Prostate gland (tissue), 2 donors: ENCODE results near the gene KCNQ4. TPM values are rescaled to one million over a fixed set of nuclear protein-coding genes. Genes with fewer than 3 reads are reported as not detected.

Experiments
- DNase-seq: peaks from one replicate; pipeline ENCODE4 v3.0.0-alpha.2; 2019; ENCODE audit warnings: low spot score
- H3K27ac ChIP-seq, 2 donors: fragments of 200-600 bp; sonication (generic); 2 replicates each; pipeline ENCODE4 v1.5.1; 2017 to 2019
- H3K27me3 ChIP-seq: fragments of 200-600 bp; sonication (generic); replicated peaks from 2 replicates; pipeline ENCODE4 v1.5.1; 2019; ENCODE audit not compliant: insufficient read depth
- H3K36me3 ChIP-seq, 2 donors: fragments of 200-600 bp; sonication (generic); 1 replicate in 1 of 2; 2 replicates in 1 of 2; pipeline versions ENCODE4 v1.5.1 to v1.8.1; 2017 to 2019
- H3K4me1 ChIP-seq: fragments of 200-600 bp; sonication (generic); replicated peaks from 2 replicates; pipeline ENCODE4 v1.5.1; 2019
- H3K4me3 ChIP-seq, 2 donors: fragments of 200-600 bp; sonication (generic); 2 replicates each; pipeline ENCODE4 v1.5.1; 2017 to 2019
- H3K9me3 ChIP-seq: fragments of 200-600 bp; sonication (generic); 2 replicates; pipeline ENCODE4 v1.5.1; 2017
- POLR2A ChIP-seq: fragments of 450-650 bp; IDR thresholded peaks from one replicate; pipeline ENCODE4 v1.6.1; 2016; ENCODE audit warnings: antibody characterized with exemption, mild to moderate bottlenecking
- POLR2AphosphoS5 ChIP-seq: sonication (generic); formaldehyde crosslinking; IDR thresholded peaks from one replicate; pipeline ENCODE4 v1.6.1; 2017; ENCODE audit warnings: antibody characterized with exemption
- WGBS: methylation state at CpG from one replicate; pipeline ENCODE4 v1.1.5; 2018; 5-methylcytosine and 5-hydroxymethylcytosine counted together
- intact Hi-C: fragments of 100-400 bp; cut with DNase I; formaldehyde crosslinking; loops from one replicate; pipeline ENCODE4 v1.14.2; 2022
- total RNA-seq, 2 donors: library from RNA; depleted of rRNA; stranded (reverse); fragments of >200 nt; gene quantifications; one replicate each; pipeline ENCODE4 v1.1.0, GENCODE V29; 2016
- TF ChIP-seq, protein P1 (sequence below), 4 experiments: fragments of 200-600 bp in 2 of 4; fragments of 450-650 bp in 2 of 4; sonication (generic) in 2 of 4; IDR thresholded peaks; 1 replicate in 3 of 4; 2 replicates in 1 of 4; pipeline ENCODE4 v1.5.1; 2016 to 2019; ENCODE audit warnings: antibody characterized with exemption in 4 of 4, mild to moderate bottlenecking in 2 of 4, moderate library complexity in 2 of 4

KCNQ4 gene
- total RNA-seq, 2 donors from 2014 or later: 1.8 to 3.1 TPM

GRCh38 chr1:40853885-40854170 is 70.2 kb downstream of the KCNQ4 start:
- H3K36me3 ChIP-seq: no peaks in the 10 kb centered on the region
- no peak overlapping the region for H3K4me3 ChIP-seq
- H3K27ac ChIP-seq: no peak overlapping the region
- WGBS: 62% methylated on average over 5 of the region's 5 CpGs
- H3K9me3 ChIP-seq: no peaks in the 10 kb centered on the region
- no peaks in the 10 kb centered on the region for H3K4me1 ChIP-seq
- TF ChIP-seq POLR2A (no peak), POLR2AphosphoS5 (no peak)
- TF ChIP-seq, protein P1, sequence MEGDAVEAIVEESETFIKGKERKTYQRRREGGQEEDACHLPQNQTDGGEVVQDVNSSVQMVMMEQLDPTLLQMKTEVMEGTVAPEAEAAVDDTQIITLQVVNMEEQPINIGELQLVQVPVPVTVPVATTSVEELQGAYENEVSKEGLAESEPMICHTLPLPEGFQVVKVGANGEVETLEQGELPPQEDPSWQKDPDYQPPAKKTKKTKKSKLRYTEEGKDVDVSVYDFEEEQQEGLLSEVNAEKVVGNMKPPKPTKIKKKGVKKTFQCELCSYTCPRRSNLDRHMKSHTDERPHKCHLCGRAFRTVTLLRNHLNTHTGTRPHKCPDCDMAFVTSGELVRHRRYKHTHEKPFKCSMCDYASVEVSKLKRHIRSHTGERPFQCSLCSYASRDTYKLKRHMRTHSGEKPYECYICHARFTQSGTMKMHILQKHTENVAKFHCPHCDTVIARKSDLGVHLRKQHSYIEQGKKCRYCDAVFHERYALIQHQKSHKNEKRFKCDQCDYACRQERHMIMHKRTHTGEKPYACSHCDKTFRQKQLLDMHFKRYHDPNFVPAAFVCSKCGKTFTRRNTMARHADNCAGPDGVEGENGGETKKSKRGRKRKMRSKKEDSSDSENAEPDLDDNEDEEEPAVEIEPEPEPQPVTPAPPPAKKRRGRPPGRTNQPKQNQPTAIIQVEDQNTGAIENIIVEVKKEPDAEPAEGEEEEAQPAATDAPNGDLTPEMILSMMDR (IDR thresholded peaks at IDR 0.05): no peak
- DNase-seq: no peak
- intact Hi-C loops: loop anchor here (5.0 kb wide), 1 partner anchor 242 kb away; no protein-coding TSS in a partner anchor
- H3K27me3 ChIP-seq: no peaks in the 10 kb centered on the region

- TF ChIP-seq POLR2AphosphoS5 (no peak), POLR2A (no peak)
- TF ChIP-seq, protein P1 (IDR thresholded peaks at IDR 0.05): no peak
- Histone ChIP-seq H3K9me3 (no peaks in the 10 kb centered on the region), H3K36me3 (no peaks in the 10 kb centered on the region), H3K27ac (no peak overlapping the region), H3K4me3 (no peak overlapping the region), H3K27me3 (no peaks in the 10 kb centered on the region), H3K4me1 (no peaks in the 10 kb centered on the region)
- no peak for DNase-seq
- intact Hi-C loops: no loop called here
- whole genome bisulfite sequencing: 83% methylated on average over 6 of the region's 6 CpGs
These were observed 71.9 kb downstream of the KCNQ4 start for GRCh38 chr1:40855513-40855912.

DNA sequence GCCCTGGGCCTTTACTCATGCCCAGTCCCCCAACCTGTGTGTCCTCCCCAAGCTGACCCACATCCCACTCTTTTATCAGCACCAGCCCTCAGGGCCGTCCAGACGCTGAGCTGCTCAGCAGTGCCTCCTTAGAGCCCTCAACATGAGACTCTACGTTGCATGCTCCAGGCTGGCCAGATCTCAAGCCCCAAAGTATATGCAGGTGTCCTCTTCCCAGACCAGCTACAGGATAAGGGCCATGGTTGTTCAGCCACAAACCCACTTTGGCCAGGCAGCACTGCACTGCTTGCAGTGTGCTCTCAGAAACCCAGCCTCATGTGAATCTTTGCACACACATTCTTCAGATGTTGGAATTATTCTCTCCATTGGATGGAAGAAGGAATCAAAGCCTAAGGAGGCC is 72.5 kb downstream of the KCNQ4 start:
- Histone ChIP-seq H3K27ac (no peak overlapping the region), H3K9me3 (no peaks in the 10 kb centered on the region), H3K27me3 (no peaks in the 10 kb centered on the region), H3K36me3 (no peaks in the 10 kb centered on the region), H3K4me3 (no peak overlapping the region), H3K4me1 (no peaks in the 10 kb centered on the region)
- no peak for DNase-seq
- WGBS: 97% methylated on average over 3 of the region's 3 CpGs
- TF ChIP-seq POLR2AphosphoS5: no peak
- no peak for TF ChIP-seq POLR2A
- TF ChIP-seq, protein P1 (IDR thresholded peaks at IDR 0.05): no peak
- intact Hi-C loops: no loop called here

DNA sequence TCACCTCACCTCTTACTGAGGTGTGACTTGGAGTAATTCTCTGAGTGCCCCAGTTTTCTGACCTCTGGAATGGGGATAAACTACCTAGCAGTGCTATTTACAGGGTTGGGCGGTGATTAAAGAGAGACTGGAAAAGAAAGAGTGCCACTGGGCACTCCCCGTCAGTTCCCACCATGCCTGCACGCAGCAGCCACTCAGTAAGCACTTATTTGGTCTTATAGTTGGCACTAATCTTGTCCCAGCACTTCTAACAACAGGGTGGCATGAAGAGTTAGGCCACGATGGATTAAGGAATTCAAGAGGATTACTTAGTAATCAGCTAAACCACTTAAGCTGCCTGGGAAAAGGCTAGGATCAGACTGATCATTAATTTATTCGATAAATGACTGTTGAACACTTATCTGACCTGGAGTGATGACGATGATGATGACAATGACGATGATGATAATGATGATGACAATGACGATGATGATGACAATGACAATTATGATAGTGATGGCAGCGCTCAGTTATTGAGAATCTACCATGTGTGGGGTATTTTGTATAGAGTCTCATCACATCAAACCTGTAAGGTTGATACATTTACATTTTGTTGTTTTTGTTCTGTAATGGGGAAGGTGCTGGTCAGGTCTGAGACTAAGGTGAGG is 73.2 kb downstream of the KCNQ4 start:
- no peak for DNase-seq
- no peaks in the 10 kb centered on the region for H3K9me3 ChIP-seq
- H3K27me3 ChIP-seq: no peaks in the 10 kb centered on the region
- TF ChIP-seq, protein P1 (IDR thresholded peaks at IDR 0.05): no peak
- TF ChIP-seq POLR2AphosphoS5 (no peak), POLR2A (no peak)
- H3K27ac ChIP-seq: no peak overlapping the region
- 95% methylated on average over 9 of the region's 9 CpGs for WGBS
- H3K36me3 ChIP-seq: no peaks in the 10 kb centered on the region
- intact Hi-C loops: no loop called here
- no peak overlapping the region for H3K4me3 ChIP-seq
- no peaks in the 10 kb centered on the region for H3K4me1 ChIP-seq

DNA sequence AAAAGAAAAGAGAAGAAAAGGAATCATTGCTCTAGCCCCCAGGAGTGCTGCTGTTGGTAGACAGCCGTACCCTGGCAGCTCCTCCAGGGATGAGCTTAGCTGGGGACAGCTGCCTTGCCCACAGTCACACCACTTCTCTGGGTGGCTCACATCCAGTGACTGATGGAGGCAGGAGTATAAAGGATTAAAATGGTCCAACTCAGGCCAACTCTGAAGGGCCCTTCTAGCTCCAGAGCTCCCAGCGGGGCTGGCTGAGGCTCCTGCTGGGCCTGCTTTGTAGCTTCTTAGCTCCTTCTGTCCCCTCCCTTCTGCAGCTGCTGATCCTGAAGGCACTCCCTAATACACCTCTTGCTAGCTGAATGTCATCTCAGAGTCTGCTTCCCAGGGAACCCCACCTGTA is 74.2 kb downstream of the KCNQ4 start:
- no peak for DNase-seq
- Histone ChIP-seq H3K27me3 (no peaks in the 10 kb centered on the region), H3K4me3 (no peak overlapping the region), H3K36me3 (no peaks in the 10 kb centered on the region), H3K4me1 (no peaks in the 10 kb centered on the region), H3K27ac (no peak overlapping the region), H3K9me3 (no peaks in the 10 kb centered on the region)
- TF ChIP-seq POLR2A: no peak
- TF ChIP-seq, protein P1 (IDR thresholded peaks at IDR 0.05): no peak
- no peak for TF ChIP-seq POLR2AphosphoS5
- 82% methylated on average over 2 of the region's 2 CpGs for WGBS
- intact Hi-C loops: no loop called here
